Epithelial cell of esophagus (primary cell): ENCODE measurements around the gene ERVFRD-1.

ENCODE experiments used
- DNase-seq: peaks from one replicate; pipeline ENCODE4 v3.0.0; 2010; ENCODE audit warnings: low read depth
- H3K4me3 ChIP-seq: 2 replicates; pipeline ENCODE4 v1.5.1; 2011; ENCODE audit warnings: mild to moderate bottlenecking, low read length, control low read depth
- CTCF ChIP-seq: IDR thresholded peaks from 2 replicates; pipeline ENCODE4 v1.5.1; 2011; ENCODE audit warnings: low read depth, mild to moderate bottlenecking, low read length, control low read depth, inconsistent platforms; ENCODE audit not compliant: insufficient read depth; ENCODE audit errors: missing control alignments

The ERVFRD-1 gene

GRCh38 chr6:11110921-11111768 is at the start of gene ERVFRD-1:
ERVFRD-1 (minus strand) TSS chr6:11111725; CDS start chr6:11105310, 6,415 bp downstream.
- no peak for DNase-seq
- no peak within 1 kb of the TSS for H3K4me3 ChIP-seq

GRCh38 chr6:11160199-11160598 is 48.7 kb upstream of the ERVFRD-1 start:
- no peak for TF ChIP-seq CTCF
- no peak overlapping the region for H3K4me3 ChIP-seq
- peak; percentile 84 for DNase-seq

More at GRCh38 chr6:11110921-11111768, at the start of gene ERVFRD-1:
- TF ChIP-seq CTCF, result no peak

GRCh38 chr6:11155589-11155988 is 44.1 kb upstream of the ERVFRD-1 start:
- H3K4me3 ChIP-seq, result no peak overlapping the region
- no peak for DNase-seq
- TF ChIP-seq CTCF, result no peak

- H3K4me3 ChIP-seq, result no peak overlapping the region
- DNase-seq, result no peak
- no peak for TF ChIP-seq CTCF
These were observed 41.9 kb upstream of the ERVFRD-1 start for GRCh38 chr6:11153447-11153846.

GRCh38 chr6:11152581-11152980 is 41.1 kb upstream of the ERVFRD-1 start:
- DNase-seq, result no peak
- no peak overlapping the region for H3K4me3 ChIP-seq
- no peak for TF ChIP-seq CTCF

- DNase-seq, result no peak
- H3K4me3 ChIP-seq, result no peak overlapping the region
- no peak for TF ChIP-seq CTCF
These were observed 40.0 kb upstream of the ERVFRD-1 start for GRCh38 chr6:11151488-11151887.

- no peak for DNase-seq
- no peak overlapping the region for H3K4me3 ChIP-seq
- TF ChIP-seq CTCF, result no peak
These were observed 38.0 kb upstream of the ERVFRD-1 start for GRCh38 chr6:11149551-11149950.
